NCI-H146 treated with DMSO at 0.1 percent for 48 hours (cell line): ENCODE data around the gene HPCA.

Experiments
- DNase-seq: peaks from one replicate; lab custom pipeline; 2025; ENCODE audit not compliant: unreplicated experiment; lab: John Stamatoyannopoulos, UW

The HPCA gene

DNA sequence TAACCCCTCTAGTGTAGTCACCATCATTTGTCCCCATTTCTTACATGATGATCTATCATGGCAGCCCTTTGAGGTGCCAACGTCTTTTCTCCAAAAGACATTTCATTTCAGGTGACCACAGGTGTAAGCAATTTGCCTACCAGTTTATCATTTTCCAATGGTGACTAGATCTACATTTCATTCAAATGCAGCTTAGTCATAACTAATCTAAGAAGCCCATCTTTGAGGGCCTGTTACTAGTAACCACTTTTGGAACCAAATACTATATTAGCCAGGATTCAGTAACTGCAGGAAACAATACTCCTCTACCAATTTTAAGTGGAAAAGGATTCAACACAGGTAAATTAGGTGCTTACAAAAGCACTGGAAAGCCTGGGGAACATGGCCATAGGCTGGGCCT lies 45.5 kb downstream of the HPCA start:
- DNase-seq: no peak

DNA sequence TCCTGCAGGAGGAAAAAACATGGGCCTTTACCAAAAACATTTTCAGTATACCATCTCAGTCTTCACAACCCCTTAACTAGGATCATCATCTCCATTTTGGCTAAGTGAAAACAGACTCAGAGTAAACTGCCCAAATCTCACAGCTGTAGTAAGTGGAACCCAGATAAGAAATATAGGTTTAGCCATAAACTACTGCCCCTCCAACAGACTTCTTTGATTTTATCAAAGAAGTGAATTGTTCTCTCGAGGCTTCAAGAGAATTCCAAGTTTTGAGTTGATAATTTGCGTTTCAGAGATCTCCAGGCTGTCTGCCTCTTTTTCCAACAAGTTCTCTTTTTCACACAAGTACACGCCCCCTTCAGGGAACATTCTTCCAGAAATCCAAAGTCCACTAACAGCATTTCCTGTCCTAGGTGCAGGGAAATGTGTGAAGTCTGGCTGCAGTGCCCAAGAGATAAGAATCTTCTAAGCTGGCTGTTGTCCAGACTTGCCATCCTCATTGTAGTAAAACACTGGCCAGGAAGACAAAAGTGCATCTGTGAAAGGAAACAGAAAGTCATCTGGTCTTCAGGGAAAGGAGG lies 47.5 kb downstream of the HPCA start:
- DNase-seq: no peak

DNA sequence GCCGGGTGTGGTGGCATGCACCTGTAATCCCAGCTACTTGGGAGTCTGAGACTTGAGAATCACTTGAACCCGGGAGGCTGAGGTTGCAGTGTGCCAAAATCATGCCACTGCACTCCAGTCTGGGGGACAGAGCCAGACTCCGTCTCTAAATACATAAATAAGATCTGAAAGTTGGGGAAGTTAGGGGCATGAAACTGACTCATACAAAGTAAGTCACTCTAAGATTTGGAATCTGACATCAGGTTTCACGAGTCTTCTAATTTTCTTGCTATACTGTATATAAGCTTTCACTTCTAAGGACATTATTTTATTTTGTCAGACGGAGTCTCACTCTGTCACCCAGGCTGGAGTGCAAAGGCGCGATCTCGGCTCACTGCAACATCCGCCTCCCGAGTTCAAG lies 48.2 kb downstream of the HPCA start:
- DNase-seq: no peak

DNA sequence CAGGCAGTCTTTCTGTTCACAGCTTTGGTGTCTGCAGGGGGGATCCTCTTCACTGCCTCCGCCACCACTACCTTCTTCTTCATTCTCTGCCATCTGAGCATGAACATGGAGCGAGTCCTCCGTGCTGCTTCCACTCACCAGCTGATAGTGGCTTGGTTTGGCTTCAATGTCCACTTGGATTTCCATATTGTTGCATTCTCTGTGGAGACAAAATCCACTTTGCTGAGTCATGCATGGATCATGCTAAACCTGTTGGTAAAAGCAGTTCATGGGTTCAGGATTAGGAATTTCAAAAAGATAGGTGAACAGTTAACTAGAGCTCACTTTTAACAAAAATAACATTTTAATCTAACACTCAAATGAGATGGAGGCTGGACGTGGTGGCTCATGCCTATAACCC lies 50.8 kb downstream of the HPCA start:
- no peak for DNase-seq

DNA sequence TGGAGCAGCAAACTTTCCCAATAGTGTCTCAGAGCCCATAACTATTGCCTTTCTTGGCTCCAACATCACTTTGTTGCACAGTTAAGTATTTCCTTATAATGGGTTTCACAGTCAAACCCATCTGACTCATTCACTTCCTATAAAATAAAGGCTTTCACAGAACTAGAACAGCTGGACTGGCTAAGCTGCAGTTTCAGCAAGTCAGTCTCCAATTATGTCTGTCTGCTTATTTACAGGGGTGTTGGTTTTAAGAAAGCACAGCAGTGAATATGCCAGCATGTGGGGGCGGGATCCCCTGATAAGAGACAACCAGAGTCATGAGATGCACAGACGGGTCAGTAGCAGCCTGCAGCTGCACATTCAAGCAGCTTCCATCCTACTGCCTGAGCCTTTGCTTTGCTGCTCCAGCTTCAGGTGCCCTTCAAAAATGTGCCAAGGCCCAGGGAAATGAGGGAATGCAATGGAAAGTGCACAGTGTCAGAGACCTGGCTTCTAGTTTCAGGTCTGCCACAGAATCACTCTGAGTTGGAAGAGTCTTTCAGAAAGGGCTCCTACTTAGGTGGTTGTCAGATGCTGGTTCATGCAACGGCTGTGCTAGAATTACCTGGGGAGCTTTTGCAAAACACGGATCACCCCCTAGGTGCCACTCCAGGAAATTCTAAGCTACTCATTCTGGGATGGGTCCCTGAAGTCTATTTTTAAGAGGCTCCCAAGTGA lies 53.5 kb downstream of the HPCA start:
- no peak for DNase-seq

DNA sequence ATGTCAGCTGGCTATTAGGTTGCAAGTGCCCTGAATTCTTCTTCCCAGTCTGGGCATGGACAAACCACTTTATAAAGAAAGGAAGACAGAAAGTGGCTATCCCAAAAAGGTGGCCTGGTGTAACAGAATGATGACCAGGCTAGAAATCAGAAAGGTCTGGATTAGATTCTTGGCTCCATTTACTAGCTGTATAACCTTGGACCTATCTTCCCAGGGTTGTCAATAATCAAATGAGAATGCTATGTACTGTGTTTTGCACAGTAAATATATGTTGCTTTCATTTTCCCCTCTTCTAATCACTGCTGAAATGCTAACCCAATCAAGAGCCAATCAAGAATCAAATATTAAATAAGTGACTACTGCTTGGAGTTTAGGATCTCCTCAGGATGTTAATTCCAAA lies 57.9 kb downstream of the HPCA start:
- DNase-seq: no peak
